MG63 (cell line): ENCODE results near the gene CCNI. TPM values are rescaled to one million over a fixed set of nuclear protein-coding genes. Genes with fewer than 3 reads are reported as not detected.
"Not testable (repeated sequence)": the region's sequence is repeated elsewhere in the genome, so short reads cannot be mapped to it uniquely, and the experiment has no call there.

ENCODE experiments used
- DNase-seq: peaks from one replicate; pipeline ENCODE4 v3.0.0-alpha.2; 2020
- H3K27me3 ChIP-seq: fragments of 250-450 bp; sonication (Bioruptor Pico); 2 replicates; pipeline ENCODE4 v1.5.1; 2020; ENCODE audit warnings: mild to moderate bottlenecking, moderate library complexity
- H3K36me3 ChIP-seq: fragments of 250-450 bp; sonication (Bioruptor Pico); 2 replicates; pipeline ENCODE4 v1.5.1; 2020; ENCODE audit warnings: mild to moderate bottlenecking, moderate library complexity
- H3K4me3 ChIP-seq: fragments of 250-450 bp; sonication (Bioruptor Pico); 2 replicates; pipeline ENCODE4 v1.5.1; 2020; ENCODE audit warnings: mild to moderate bottlenecking, moderate library complexity
- H3K9me3 ChIP-seq: fragments of 250-450 bp; sonication (Bioruptor Pico); 2 replicates; pipeline ENCODE4 v1.5.1; 2020; ENCODE audit warnings: mild to moderate bottlenecking, moderate library complexity
- total RNA-seq: library from RNA; depleted of rRNA; stranded (reverse); fragments of >200 nt; shearing (Covaris generic); gene quantifications from 2 replicates; pipeline ENCODE4 v1.2.3, GENCODE V29; 2014; ENCODE audit warnings: low replicate concordance

The CCNI gene
- total RNA-seq, 1 experiment from 2014 or later, result 136 TPM

DNA sequence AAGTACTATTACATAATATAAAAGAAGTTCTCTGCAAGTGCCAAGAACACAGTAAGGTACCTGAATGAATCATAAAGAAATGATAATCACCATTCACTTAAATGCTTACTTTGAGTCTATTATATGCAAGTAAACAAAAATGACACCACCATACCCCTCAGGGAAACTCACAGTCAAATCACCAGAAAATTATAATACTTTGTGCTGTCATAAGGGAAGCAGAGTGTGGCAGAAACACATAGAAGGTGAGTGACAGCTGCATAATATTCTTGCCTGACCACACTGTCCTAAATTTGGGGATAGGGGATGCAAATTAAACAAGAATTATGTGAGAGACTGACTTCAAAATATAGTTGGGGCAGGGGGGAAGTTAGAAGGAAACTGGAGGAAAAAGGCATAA, 12.9 kb downstream of the CCNI start:
- Histone ChIP-seq H3K9me3 (no peaks in the 10 kb centered on the region), H3K27me3 (no peaks in the 10 kb centered on the region), H3K4me3 (no peak overlapping the region), H3K36me3 (peaks cover 51% of the 10 kb centered on the region)
- DNase-seq, result no peak

- peaks cover 67% of the 10 kb centered on the region for H3K36me3 ChIP-seq
- peak; percentile 9 for DNase-seq
- no peak overlapping the region for H3K4me3 ChIP-seq
- H3K27me3 ChIP-seq, result no peaks in the 10 kb centered on the region
- H3K9me3 ChIP-seq, result no peaks in the 10 kb centered on the region
Observed at GRCh38 chr4:77052352-77052751, 23.4 kb downstream of the CCNI start.

DNA sequence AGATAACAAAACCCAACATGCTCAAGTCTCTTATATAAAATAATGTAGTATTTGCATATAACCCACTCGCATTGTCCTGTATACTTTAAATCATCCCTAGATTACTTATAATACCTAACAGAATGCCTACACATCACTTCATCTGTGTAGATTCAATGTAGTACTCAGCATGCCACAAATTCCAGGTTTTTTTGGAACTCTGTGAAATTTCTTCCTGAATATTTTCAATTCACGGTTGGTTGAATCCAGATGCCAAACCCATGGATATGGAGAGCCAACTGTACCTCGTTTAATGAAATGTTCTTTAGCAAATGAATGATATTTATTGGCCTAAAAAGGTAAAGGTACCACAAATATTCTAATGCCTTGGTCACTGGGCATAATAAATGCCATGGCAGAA, 24.8 kb downstream of the CCNI start:
- Histone ChIP-seq H3K4me3 (no peak overlapping the region), H3K36me3 (peaks cover 68% of the 10 kb centered on the region), H3K9me3 (no peaks in the 10 kb centered on the region), H3K27me3 (no peaks in the 10 kb centered on the region)
- DNase-seq, result no peak

GRCh38 chr4:77047037-77047436, 28.8 kb downstream of the CCNI start:
- Histone ChIP-seq H3K36me3 (peaks cover 37% of the 10 kb centered on the region), H3K27me3 (no peaks in the 10 kb centered on the region), H3K4me3 (no peak overlapping the region), H3K9me3 (no peaks in the 10 kb centered on the region)
- no peak for DNase-seq

DNA sequence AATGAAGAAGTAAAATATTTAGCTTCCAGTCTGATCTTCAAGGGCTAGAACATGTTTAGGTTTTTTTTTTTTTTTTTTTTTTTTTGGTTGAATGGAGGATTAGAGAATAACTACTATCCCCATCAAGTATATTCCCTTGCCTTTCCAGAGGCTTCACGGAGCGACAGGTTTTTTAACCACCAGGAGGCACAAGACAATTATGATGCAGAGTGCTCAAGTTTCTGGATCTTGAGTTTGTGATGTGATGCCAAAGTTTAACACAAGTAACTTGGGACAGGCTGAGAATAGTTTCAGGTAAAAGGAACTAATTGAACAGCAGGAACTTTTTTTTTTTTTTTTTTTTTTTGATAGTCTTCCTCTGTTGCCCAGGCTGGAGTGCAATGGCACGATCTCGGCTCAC, 30.3 kb downstream of the CCNI start:
- H3K36me3 ChIP-seq, result peaks cover 33% of the 10 kb centered on the region
- no peaks in the 10 kb centered on the region for H3K9me3 ChIP-seq
- DNase-seq, result no peak
- H3K27me3 ChIP-seq, result no peaks in the 10 kb centered on the region
- H3K4me3 ChIP-seq, result no peak overlapping the region

DNA sequence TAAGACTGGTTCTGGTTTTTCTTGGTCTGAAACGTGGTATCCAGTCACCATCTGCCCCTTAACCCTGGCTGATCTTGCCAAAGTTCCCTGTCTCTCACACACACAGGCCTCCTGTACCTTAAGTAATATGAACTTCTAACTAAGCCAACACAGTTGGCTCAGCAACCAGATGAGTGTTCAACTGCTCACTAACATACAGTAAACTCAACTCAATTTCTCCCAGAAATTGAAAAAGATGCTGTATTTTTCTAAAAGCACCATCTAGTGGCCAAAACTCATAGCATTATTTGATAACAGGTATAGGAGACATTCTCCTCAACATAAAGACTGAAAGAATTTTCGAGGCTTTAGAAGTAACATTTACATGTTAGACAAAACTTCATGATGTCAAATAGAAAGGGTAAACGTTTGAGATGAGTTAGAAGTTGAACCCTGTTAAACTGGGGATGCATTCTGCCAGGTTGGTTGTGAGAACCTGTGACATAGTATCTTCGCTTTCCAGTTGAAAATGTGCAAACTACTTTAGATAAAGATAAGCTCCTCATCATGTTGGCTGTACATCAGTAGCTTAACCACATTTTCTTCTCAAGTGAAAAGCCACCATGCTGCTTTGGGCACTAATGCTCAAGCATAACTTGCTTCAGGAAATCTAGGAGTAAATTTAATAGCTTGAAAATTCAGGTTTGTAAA, 31.2 kb downstream of the CCNI start:
- Histone ChIP-seq H3K27me3 (no peaks in the 10 kb centered on the region), H3K36me3 (peaks cover 25% of the 10 kb centered on the region), H3K9me3 (no peaks in the 10 kb centered on the region), H3K4me3 (no peak overlapping the region)
- DNase-seq, result peak; percentile 6

GRCh38 chr4:77043507-77044136, 32.2 kb downstream of the CCNI start:
- peaks cover 22% of the 10 kb centered on the region for H3K36me3 ChIP-seq
- H3K9me3 ChIP-seq, result no peaks in the 10 kb centered on the region
- H3K27me3 ChIP-seq, result no peaks in the 10 kb centered on the region
- no peak for DNase-seq
- H3K4me3 ChIP-seq, result no peak overlapping the region

DNA sequence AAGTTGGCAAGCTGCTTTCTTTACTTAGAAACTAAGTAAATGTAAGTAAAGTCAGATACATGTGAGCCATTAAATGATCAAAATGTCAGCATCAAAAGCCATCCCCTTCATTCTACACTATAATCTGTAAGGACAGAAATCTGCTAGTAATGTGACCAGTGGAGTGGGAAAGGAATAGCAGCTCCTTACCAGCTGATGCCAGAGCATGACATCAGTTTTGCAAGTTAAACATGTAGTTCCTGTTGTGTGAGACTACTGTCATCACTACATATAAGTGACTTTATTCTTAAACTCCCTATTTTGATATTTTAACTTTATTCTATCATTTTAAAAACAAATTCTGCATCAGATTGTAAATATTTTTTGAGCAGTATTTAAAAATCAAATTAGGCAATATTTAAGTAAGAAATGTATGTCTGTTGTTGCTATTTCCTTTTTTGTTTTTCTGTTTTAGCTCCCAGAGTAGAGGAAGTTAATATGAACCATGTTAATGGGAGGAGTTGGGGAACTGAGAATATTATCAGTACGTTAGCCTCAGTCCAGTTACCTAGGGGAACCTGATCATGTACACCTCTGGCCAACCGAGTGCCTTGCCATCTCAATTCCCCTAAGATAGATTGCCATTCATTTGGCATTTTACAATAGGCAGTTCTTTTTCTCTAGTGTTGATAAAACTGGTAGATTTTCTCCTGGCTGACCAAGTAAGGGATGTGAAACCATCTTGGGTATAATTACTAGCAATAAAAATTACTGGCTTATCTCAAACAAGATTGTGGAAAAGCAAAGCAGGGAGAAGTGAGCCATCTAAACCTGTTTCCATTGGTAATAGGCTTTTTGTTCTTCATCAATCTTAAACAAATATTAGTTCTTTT, 34.7 kb downstream of the CCNI start:
- Histone ChIP-seq H3K9me3 (no peaks in the 10 kb centered on the region), H3K36me3 (peaks cover 18% of the 10 kb centered on the region)
- no peak for DNase-seq

GRCh38 chr4:77040270-77040669, 35.5 kb downstream of the CCNI start:
- H3K9me3 ChIP-seq, result no peaks in the 10 kb centered on the region
- no peak overlapping the region for H3K4me3 ChIP-seq
- H3K27me3 ChIP-seq, result no peaks in the 10 kb centered on the region
- H3K36me3 ChIP-seq, result peaks cover 17% of the 10 kb centered on the region
- no peak for DNase-seq

More for the DNA sequence above, 34.7 kb downstream of the CCNI start:
- H3K27me3 ChIP-seq, result no peaks in the 10 kb centered on the region
- H3K4me3 ChIP-seq, result no peak overlapping the region

DNA sequence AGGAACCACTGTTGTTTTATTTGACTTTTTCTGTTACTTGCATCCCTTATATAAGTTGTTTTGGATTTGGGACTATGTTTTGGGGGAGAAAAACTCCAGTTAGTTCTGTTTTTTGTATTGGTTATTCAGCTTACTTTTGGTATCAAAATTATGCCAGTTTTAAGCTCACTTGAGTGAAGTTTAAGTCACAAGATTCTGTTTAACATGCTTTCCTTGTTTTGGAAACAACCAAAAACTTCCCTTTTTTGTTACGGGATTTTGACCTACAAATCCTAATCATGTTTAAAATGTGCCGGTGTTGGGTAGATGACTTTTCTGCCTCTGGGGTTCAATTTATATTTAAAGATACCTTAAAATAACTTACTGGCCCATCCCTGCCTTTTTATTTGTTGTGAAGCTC, 36.0 kb downstream of the CCNI start:
- DNase-seq, result no peak
- Histone ChIP-seq H3K9me3 (no peaks in the 10 kb centered on the region), H3K36me3 (peaks cover 21% of the 10 kb centered on the region), H3K4me3 (no peak overlapping the region), H3K27me3 (no peaks in the 10 kb centered on the region)

DNA sequence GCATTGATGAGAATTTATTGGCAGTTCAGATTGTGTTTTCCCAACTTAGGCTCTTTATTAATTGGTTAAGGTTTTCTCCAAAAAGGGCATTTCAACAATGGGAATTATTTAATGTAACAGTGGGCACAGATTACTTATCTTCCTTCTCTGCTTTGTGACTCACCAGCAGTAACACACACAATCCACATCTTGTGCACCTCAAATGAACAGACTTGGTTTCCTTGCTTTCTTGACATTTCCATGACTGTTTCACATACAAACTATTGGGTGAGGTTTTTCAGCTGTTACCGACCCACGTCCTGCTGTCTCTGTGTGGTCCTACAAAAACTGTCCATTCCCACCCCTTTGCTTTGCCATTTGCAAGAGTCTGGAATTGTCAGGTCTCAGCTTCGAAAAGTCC, 38.1 kb downstream of the CCNI start:
- H3K27me3 ChIP-seq, result no peaks in the 10 kb centered on the region
- H3K36me3 ChIP-seq, result peaks cover 24% of the 10 kb centered on the region
- DNase-seq, result no peak
- no peaks in the 10 kb centered on the region for H3K9me3 ChIP-seq
- H3K4me3 ChIP-seq, result no peak overlapping the region

DNA sequence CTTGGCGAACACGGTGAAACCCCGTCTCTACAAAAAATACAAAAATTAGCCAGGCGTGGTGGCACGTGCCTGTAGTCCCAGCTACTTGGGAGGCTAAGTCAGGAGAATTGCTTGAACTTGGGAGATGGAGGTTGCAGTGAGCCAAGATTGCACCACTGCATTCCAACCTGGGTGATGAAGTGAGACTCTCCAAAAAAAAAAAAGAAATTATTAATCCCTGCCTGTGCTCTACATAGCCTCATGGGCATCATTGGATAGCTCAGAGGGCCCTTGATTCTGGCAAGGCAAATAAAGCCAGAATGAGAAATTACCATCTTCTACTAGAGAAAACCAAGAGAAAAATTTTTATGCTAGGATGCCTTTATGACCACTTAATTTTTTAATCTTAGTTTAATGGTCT, 38.6 kb downstream of the CCNI start:
- peaks cover 30% of the 10 kb centered on the region for H3K36me3 ChIP-seq
- not testable (repeated sequence) for DNase-seq, H3K9me3 ChIP-seq, H3K4me3 ChIP-seq, H3K27me3 ChIP-seq

DNA sequence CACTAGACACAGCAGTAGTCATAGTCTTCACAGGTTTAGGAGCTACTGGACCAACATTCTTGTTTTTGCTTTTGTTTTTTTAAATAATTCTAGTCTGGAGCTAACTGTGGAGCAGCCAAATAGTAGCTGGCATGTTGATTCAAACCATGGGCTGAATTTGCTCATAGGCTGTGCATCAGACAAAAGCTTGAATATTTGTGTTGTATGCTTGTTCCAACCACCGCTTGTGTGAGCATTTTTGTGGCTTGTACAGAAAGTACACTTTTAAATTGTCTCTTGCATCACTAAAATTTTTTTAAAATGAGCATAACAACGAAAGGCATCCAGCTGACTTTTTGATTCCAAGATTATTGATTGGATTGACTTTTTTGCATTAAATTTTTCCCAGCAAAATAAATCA, 39.6 kb downstream of the CCNI start:
- peak; percentile 28 for DNase-seq
- no peaks in the 10 kb centered on the region for H3K9me3 ChIP-seq
- no peak overlapping the region for H3K4me3 ChIP-seq
- no peaks in the 10 kb centered on the region for H3K27me3 ChIP-seq
- peaks cover 38% of the 10 kb centered on the region for H3K36me3 ChIP-seq

DNA sequence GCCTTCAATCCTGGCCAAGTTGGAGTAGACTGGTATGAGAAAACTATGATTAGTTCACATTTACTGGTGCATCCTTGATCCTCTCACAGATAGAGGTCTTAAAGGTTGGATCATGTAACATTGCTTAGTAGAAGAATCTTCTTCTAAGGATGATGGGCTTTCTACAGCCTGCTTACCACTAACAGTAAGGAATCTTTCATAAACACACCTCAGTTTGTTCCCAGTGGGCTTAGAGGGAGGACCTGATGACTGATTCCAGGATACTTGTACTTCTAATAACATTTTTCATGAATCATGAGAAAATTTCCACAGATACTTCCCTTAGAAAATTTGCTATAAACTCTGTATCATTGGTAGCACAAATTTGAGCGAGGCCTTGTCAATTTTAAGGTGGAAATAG, 40.6 kb downstream of the CCNI start:
- DNase-seq, result no peak
- Histone ChIP-seq H3K27me3 (no peaks in the 10 kb centered on the region), H3K9me3 (no peaks in the 10 kb centered on the region), H3K36me3 (peaks cover 33% of the 10 kb centered on the region), H3K4me3 (no peak overlapping the region)

DNA sequence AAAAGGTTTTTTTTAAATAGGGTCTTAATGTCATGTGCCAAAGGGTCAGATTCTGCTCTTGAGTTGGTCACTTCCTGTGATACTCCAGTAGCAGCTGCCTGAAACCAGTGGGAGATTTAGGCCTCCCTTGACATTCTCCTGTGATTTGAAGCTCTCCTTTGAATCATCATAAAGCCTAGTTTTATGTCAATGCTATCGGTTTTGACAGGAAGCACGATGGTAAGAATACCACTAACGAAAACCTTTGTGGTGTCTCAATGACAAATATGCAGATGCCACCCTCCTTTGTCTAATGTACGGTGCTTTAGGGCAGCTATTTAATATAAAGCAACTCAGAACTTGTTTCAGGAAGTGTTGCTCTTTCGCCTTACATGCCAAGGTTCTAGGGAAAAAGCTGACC, 44.2 kb downstream of the CCNI start:
- no peaks in the 10 kb centered on the region for H3K9me3 ChIP-seq
- no peak for DNase-seq
- peaks cover 26% of the 10 kb centered on the region for H3K36me3 ChIP-seq
- no peak overlapping the region for H3K4me3 ChIP-seq
- no peaks in the 10 kb centered on the region for H3K27me3 ChIP-seq

DNA sequence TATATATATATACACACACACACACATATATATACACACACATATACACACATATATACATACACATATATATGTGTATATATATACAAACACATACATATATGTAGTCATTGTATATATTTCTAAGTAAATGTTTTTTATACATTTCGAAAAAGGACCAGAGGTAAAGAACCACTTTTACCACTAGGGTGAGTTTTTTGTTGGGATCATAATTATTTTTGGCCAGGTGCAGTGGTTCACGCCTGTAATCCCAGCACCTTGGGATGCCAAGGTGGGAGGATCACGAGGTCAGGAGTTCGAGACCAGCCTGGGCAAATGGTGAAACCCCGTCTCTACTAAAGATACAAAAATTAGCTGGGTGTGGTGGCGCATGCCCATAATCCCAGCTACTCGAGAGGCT, 46.0 kb downstream of the CCNI start:
- not testable (repeated sequence) for DNase-seq, H3K9me3 ChIP-seq, H3K4me3 ChIP-seq, H3K27me3 ChIP-seq
- peaks cover 23% of the 10 kb centered on the region for H3K36me3 ChIP-seq

DNA sequence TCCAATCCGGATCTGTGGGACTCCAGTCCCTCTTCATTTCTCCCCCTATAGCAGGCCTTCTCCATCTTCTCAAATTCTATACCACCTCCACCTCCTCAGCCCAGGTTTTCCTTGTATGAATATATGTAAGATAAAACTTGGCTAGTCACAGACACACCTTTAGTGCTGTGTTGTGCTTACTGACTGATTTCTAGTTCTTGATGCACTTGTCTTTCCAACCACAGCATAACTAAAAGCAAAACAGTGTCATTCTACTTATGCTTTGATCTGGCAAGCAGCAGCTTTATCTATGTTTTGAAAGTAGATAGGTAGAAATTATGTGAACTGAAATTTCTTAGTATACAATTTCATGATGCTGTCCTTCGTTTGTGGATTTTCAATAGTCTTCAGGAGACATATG, 47.5 kb downstream of the CCNI start:
- DNase-seq, result no peak
- Histone ChIP-seq H3K4me3 (no peak overlapping the region), H3K9me3 (no peaks in the 10 kb centered on the region), H3K27me3 (no peaks in the 10 kb centered on the region), H3K36me3 (peaks cover 24% of the 10 kb centered on the region)
